Measurements from ENCODE around the gene KCNIP4. TPM values are rescaled to one million over a fixed set of nuclear protein-coding genes. Genes with fewer than 3 reads are reported as not detected.
A peak's percentile ranks its signal among the peaks of the same experiment; 100 is the strongest.

KCNIP4 gene
- total and polyA plus RNA-seq, 2 donors (not counting 3 experiments of a cell fraction or from before 2014, with no cell fraction given), result not detected

DNA sequence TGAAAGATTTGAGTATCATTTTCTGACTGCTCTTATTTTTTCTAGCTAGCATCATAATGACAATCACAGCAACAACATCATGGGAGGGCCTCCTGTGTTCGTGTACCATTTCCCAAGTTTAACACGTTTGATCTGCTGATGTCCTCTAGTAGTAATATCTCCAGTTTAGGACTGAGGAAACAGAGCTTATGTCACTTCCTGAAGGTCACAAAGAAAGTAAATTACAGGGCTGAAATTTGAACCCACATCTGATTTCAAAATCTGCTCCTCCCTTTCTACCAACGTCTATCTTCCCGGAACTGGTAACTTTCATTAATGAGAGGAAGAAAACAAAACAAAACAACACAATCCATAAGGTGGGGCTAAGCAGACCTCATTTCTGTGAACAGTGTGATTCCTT, 945.6 kb downstream of the KCNIP4 start:
- dilution Hi-C loops (cut with MboI; ENCODE audit: extremely low pct_ligation_motif_present, low sequenced_read_pairs) (no loop called here), intact Hi-C loops (cut with micrococcal nuclease) (no loop called here)
- Histone ChIP-seq H3K4me3 (replicated peaks in 1 of 3; ENCODE audit: insufficient read depth in 1 of 3, low read depth in 1 of 3, low read length in 3 of 3) (no peak overlapping the region), H3K27ac (ENCODE audit: insufficient read depth, low read depth, low read length) (no peak overlapping the region), H3K4me2 (ENCODE audit: insufficient read depth, low read length) (no peak overlapping the region), H3K27me3 (ENCODE audit: control insufficient read depth in 2 of 2, insufficient read depth in 2 of 2, low read length in 2 of 2) (no peaks in the 10 kb centered on the region), H3K9me3 (replicated peaks; ENCODE audit: control insufficient read depth, insufficient read depth, low read length) (no peaks in the 10 kb centered on the region), H2AFZ (ENCODE audit: low read depth, low read length) (peak overlapping the region; percentile 44), H4K20me1 (replicated peaks; ENCODE audit: control insufficient read depth, extremely low read depth, insufficient read depth, low read length) (no peaks in the 10 kb centered on the region), H3K4me1 (ENCODE audit: control insufficient read depth, extremely low read depth, insufficient read depth, low read length) (no peaks in the 10 kb centered on the region), H3K36me3 (ENCODE audit: control insufficient read depth in 2 of 2, extremely low read depth in 1 of 2, insufficient read depth in 2 of 2, low read length in 2 of 2) (no peaks in the 10 kb centered on the region), H3K79me2 (ENCODE audit: control insufficient read depth, insufficient read depth, low read length) (no peaks in the 10 kb centered on the region), H3K9ac (replicated peaks; ENCODE audit: extremely low read depth, insufficient read depth, low read length) (no peak overlapping the region), H3K9me1 (replicated peaks; ENCODE audit: control insufficient read depth, extremely low read depth, insufficient read depth, low read length) (no peaks in the 10 kb centered on the region)
- no TSS peak for BruUV-seq (replicated peaks)
- FAIRE-seq (peak; percentile 31), DNase-seq (ENCODE audit: low read depth, low spot score) (peak; percentile 30)
- CTCF ChIA-PET, result interaction anchor here (0.7 to 3.9 kb wide), 3 partner anchors 9 to 230 kb away, joined by 3 to 12 read pairs (median 3); no protein-coding TSS in a partner anchor
- POLR2A ChIA-PET, result no interaction called here
- no peak for TF ChIP-seq GATA2 (IDR thresholded peaks at IDR 0.05; ENCODE audit: insufficient read depth, insufficient read length, low read depth, low read length)
- TF ChIP-seq, protein P1, sequence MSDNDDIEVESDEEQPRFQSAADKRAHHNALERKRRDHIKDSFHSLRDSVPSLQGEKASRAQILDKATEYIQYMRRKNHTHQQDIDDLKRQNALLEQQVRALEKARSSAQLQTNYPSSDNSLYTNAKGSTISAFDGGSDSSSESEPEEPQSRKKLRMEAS (IDR thresholded peaks at IDR 0.05; ENCODE audit: insufficient read depth, insufficient read length), result no peak
- TF ChIP-seq, protein P2, sequence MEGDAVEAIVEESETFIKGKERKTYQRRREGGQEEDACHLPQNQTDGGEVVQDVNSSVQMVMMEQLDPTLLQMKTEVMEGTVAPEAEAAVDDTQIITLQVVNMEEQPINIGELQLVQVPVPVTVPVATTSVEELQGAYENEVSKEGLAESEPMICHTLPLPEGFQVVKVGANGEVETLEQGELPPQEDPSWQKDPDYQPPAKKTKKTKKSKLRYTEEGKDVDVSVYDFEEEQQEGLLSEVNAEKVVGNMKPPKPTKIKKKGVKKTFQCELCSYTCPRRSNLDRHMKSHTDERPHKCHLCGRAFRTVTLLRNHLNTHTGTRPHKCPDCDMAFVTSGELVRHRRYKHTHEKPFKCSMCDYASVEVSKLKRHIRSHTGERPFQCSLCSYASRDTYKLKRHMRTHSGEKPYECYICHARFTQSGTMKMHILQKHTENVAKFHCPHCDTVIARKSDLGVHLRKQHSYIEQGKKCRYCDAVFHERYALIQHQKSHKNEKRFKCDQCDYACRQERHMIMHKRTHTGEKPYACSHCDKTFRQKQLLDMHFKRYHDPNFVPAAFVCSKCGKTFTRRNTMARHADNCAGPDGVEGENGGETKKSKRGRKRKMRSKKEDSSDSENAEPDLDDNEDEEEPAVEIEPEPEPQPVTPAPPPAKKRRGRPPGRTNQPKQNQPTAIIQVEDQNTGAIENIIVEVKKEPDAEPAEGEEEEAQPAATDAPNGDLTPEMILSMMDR (IDR thresholded peaks at IDR 0.05; ENCODE audit: extremely low read depth in 1 of 2, insufficient read depth in 1 of 2, low read depth in 1 of 2, low read length in 2 of 2), result no peak
- TF ChIP-seq EZH2 (IDR thresholded peaks at IDR 0.05; ENCODE audit: borderline replicate concordance, low read depth, low read length, severe bottlenecking), result no peak
- TF ChIP-seq MYC (IDR thresholded peaks at IDR 0.05; ENCODE audit: low read depth, low read length), result no peak
- no peak for TF ChIP-seq POLR2A (IDR thresholded peaks at IDR 0.05; ENCODE audit: low read depth, low read length)
- TF ChIP-seq POLR2AphosphoS5 (IDR thresholded peaks at IDR 0.05; ENCODE audit: insufficient read depth, low read depth, low read length), result no peak
- no peak for TF ChIP-seq JUN (IDR thresholded peaks at IDR 0.05; ENCODE audit: borderline replicate concordance, insufficient read depth, insufficient read length, low read depth)
- no peak for TF ChIP-seq FOS (IDR thresholded peaks at IDR 0.05; ENCODE audit: borderline replicate concordance, insufficient read depth, low read length)

Data from endothelial cell of umbilical vein (primary cell).